NB4 (cell line): ENCODE data around the gene NALCN.

Experiments
- DNase-seq: peaks from one replicate; pipeline ENCODE4 v3.0.0; 2010; ENCODE audit warnings: low read depth
- H3K4me3 ChIP-seq: one replicate; pipeline ENCODE4 v1.5.1; 2011; ENCODE audit warnings: mild to moderate bottlenecking, low read depth, low read length, moderate library complexity
- MAX ChIP-seq: IDR thresholded peaks from 2 replicates; pipeline ENCODE4 v1.6.1; 2011; ENCODE audit warnings: low read depth, low read length
- MYC ChIP-seq: IDR thresholded peaks from 2 replicates; pipeline ENCODE4 v1.6.1; 2011; ENCODE audit warnings: low read depth, low read length
- POLR2A ChIP-seq: IDR thresholded peaks from 2 replicates; pipeline ENCODE4 v1.6.1; 2011; ENCODE audit warnings: mild to moderate bottlenecking; ENCODE audit not compliant: insufficient read length; ENCODE audit errors: extremely low read depth
- TF ChIP-seq, protein P1 (sequence below): IDR thresholded peaks from one replicate; pipeline ENCODE4 v1.5.1; 2012; ENCODE audit warnings: low read depth, low read length

NALCN gene

GRCh38 chr13:101026328-101026727 lies 390.0 kb downstream of the NALCN start:
- no peak for DNase-seq
- no peak for TF ChIP-seq MYC
- no peak for TF ChIP-seq MAX
- TF ChIP-seq, protein P1, sequence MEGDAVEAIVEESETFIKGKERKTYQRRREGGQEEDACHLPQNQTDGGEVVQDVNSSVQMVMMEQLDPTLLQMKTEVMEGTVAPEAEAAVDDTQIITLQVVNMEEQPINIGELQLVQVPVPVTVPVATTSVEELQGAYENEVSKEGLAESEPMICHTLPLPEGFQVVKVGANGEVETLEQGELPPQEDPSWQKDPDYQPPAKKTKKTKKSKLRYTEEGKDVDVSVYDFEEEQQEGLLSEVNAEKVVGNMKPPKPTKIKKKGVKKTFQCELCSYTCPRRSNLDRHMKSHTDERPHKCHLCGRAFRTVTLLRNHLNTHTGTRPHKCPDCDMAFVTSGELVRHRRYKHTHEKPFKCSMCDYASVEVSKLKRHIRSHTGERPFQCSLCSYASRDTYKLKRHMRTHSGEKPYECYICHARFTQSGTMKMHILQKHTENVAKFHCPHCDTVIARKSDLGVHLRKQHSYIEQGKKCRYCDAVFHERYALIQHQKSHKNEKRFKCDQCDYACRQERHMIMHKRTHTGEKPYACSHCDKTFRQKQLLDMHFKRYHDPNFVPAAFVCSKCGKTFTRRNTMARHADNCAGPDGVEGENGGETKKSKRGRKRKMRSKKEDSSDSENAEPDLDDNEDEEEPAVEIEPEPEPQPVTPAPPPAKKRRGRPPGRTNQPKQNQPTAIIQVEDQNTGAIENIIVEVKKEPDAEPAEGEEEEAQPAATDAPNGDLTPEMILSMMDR, result no peak
- TF ChIP-seq POLR2A, result no peak
- H3K4me3 ChIP-seq, result no peak overlapping the region

GRCh38 chr13:101025925-101026324 lies 390.4 kb downstream of the NALCN start:
- TF ChIP-seq MYC (no peak), POLR2A (no peak), MAX (no peak)
- TF ChIP-seq, protein P1, result no peak
- no peak for DNase-seq
- no peak overlapping the region for H3K4me3 ChIP-seq

DNA sequence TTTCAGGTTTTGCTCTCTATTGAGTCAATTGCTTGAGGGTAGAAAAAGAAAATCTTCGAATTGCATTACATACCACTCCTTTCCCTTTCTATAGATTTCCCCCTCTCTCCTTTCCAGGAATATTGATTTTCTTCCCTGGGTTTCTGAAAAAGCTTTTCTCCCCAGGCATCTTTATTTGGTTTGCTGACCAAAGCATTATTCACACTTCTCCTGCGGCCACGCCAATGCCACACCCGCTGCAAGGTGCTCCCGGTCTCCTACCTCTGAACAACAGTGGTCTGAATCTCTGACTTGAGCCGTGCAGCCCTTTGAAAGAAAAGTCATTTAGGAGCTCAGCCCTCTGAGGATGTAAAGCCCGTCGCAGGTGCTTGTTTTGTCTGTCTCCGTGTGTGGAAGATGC lies 390.8 kb downstream of the NALCN start:
- no peak overlapping the region for H3K4me3 ChIP-seq
- TF ChIP-seq, protein P1, result no peak
- TF ChIP-seq POLR2A, result no peak
- DNase-seq, result no peak

GRCh38 chr13:101019126-101019525 lies 397.2 kb downstream of the NALCN start:
- no peak for DNase-seq
- no peak for TF ChIP-seq MAX
- no peak for TF ChIP-seq MYC
- TF ChIP-seq, protein P1, result no peak
- no peak for TF ChIP-seq POLR2A
- no peak overlapping the region for H3K4me3 ChIP-seq

- no peak overlapping the region for H3K4me3 ChIP-seq
- TF ChIP-seq POLR2A (no peak), MAX (no peak)
- TF ChIP-seq, protein P1, result no peak
- DNase-seq, result no peak
These were observed 397.6 kb downstream of the NALCN start for GRCh38 chr13:101018720-101019119.

- TF ChIP-seq, protein P1, result no peak
- TF ChIP-seq POLR2A, result no peak
- no peak for DNase-seq
These were observed 399.0 kb downstream of the NALCN start for GRCh38 chr13:101017123-101017872.

More at GRCh38 chr13:101017123-101017872, 399.0 kb downstream of the NALCN start:
- H3K4me3 ChIP-seq, result no peak overlapping the region
